SIG-M5 treated with dmso at 0.1 percent for 504 hours (cell line): ENCODE results near the gene HNRNPC.
"Not testable (repeated sequence)": the region's sequence is repeated elsewhere in the genome, so short reads cannot be mapped to it uniquely, and the experiment has no call there.

Source experiments
- DNase-seq: peaks from one replicate; lab custom pipeline; 2025; ENCODE audit not compliant: unreplicated experiment; lab: John Stamatoyannopoulos, UW

HNRNPC gene

DNA sequence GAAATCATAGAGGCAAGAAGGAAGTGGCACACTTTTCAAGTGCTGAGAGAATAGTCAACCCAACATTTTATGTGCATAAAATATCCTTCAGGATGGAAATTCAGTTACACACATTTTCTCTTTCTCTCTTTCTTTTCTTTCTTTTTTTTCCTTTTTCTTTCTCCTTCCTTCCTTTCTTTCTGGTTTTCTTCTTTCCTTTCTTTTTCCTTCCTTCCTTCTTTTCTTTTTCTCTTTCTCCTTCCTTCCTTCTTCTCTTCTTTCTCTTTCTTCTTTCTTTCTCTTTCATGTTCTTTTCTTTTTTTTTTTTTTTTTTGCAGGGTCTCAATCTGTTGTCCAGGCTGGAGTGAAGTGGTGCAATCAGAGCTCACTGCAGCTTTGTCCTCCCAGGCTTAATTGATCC is 74.6 kb downstream of the HNRNPC start:
- no peak for DNase-seq

DNA sequence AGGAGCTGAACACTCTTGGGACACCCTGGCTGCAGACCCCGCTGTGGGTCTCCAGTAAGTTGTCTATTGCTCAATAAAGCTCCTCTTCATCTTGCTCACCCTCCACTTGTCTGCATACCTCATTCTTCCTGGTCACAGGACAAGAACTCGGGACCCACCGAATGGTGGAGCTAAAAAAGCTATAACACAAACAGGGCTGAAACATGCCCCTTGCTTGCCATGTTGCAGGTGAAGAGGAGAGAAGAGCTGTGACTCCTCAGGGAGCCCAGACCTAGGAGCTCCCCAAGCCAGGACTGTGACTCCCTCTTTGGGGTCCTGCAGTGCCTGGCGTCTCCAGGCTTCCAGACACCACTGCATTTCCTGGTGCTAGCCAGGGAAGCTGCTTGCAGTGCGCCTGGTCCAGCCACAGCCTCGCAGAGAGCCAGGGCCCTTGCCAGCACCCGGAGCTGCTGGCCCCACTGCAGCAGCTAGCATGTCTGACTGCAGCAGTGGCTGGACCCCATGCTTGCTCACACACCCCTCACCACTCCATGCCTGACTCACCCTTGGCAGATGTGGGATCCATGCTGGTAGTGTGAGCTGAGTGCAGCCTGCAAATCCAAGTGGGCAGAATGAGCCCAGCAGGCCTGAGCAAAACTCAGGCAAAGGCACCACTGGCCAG is 76.2 kb downstream of the HNRNPC start:
- DNase-seq = no peak

DNA sequence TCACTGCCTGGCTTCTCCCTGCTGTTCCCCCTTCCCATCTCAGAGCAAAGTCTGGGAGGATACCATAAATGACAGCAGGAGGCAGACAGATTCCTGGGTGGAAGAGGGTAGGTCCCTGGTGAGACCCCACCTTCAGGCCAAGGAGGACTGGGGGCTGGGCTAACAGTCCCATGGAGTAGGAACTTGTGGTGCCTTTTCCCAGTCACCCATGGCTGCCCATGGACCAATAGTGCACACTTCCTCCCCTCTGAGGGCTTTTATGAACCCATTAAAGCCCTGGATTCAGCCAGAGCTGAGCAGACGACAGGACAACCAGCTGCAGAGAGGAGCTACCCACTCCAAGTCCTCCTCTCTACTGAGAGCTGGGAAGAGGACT is 76.8 kb downstream of the HNRNPC start:
- DNase-seq = no peak

DNA sequence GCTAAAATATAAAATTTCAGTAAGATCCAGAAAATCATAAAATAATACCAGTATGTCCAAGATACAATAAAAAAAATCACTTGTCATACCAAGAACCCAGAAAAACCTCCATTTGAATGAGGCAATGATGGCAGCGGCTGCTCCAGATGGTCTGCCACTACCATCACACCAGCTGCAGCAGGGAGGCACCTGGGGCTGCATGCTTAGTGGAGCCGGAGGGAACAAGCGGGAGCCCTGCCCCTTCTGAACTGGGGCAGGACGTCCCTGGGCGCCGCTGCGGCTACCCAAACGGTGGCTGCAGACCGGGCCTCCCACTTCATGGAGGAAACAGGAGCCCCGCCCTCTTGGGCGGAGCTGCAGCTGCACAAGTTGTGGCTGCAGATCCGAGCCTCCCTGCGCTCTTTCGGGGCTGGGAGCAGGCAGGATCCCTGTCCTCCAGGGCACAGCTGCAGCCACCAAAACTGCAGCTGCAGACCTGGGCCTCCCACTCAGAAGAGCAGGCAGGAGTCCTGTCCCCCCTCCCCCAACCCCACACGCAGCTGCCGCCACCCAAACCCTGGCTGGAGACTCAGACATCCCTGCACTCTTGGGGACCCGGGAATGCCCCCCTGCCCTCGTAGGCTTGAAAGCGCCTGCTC is 77.3 kb downstream of the HNRNPC start:
- peak; percentile 53 for DNase-seq

DNA sequence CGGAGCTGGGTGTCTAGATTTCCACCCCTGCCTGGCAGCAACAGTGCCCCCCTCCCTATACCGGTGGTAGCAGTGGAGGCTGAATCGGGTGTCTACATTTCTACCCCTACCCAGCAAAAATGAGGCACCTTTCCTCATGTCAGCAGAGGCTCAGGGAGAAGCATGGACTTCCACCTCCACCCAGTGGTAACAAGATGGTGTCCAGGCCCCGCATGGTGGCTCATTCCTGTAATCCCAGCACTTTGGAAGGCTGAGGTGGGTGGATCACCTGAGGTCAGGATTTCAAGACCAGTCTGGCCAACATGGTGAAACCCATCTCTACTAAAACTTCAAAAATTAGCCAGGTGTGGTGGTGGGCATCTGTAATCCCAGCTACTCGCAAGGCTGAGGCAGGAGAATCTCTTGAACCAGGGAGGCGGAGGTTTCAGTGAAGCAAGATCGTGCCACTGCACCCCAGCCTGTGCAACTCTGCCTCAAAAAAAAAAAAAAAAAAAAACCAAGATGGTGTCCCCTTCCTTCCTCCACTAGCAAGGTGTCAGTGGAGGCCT is 77.9 kb downstream of the HNRNPC start:
- DNase-seq = no peak

DNA sequence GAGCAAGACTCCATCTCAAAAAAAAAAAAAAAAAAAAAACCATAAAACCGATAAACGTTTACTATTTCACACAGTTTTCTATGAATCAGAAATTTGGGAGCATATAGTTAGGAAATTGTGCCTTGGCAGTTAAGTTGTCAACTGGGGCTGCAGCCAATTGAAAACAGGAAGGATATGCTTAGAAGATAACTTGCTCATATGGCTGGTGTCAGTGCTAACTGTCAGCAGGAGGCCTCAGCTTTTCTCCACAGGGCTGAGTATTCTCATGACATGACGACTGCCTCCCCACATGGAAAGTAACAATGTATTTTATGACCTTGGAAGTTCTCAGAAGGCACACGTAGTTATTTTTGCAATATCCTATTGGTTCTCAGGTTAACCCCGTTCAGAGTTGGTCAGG is 83.8 kb downstream of the HNRNPC start:
- DNase-seq = no peak

DNA sequence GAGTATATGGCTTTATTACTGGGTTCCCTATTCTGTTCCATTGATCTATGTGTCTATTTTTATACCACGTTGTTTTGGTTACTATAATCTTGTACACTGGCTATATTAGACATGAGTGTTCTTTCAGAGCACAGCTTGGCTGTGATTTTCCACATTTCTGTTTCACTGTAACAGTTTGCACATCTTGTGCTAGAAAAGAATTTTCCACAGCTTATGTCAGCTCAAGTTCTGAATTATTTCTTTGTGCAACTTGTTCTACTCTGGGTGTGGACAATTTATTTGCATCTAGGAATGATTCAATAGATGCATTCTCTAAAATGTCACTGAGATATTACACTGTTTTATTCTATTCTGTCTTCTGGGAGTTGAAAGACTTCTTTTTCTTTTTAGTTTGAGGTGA is 85.0 kb downstream of the HNRNPC start:
- no peak for DNase-seq

DNA sequence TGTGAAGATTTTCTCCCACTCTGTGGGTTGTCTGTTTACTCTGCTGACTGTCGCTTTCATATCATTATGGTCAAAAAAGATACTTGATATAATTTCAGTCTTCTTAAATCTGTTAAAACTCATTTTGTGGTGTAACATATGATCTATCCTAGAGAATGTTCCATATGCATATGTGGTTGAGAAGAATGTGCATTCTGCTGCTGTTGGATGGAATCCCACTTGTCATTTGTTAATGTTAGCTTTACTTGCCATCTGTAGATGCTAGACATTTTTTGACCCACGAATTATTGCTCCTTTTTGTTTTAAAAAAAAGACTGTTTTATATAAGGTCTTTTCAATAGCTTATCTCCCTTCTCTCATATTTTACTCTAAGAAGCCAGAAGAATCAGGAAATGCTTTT is 87.1 kb downstream of the HNRNPC start:
- no peak for DNase-seq

DNA sequence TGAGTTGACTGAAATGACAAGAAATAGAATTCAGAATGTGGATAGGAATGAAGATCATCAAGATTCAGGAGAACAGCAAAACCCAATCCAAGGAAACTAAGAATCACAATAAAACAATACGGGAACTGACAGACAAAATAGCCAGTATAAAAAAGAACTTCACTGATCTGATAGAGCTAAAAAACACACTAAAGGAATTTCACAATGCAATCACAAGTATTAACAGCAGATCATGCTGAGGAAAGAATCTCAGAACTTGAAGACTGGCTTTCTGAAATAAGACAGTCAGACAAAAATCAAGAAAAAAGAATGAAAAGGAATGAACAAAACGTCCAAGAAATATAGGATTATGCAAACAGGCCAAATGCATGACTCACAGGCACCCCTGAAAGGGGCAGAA is 98.1 kb downstream of the HNRNPC start:
- no peak for DNase-seq

DNA sequence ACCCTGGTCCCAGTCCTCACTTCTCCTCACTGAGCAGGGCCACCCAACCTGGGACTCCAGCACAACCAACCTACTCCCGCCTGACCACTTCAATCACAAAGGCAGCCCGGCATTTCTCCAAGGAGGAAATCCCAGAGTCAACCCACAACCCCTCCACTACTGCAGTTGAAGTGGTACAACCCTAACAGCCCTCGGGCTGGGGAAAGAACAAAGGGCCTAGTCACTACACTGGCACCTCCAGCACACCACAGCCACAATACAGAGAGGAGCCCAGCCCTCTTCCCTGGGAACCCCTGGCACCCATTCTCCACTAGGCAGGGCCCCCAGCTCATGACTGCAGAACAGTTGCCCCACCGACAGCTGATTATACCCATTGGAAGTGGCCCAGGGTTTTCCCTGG is 99.7 kb downstream of the HNRNPC start:
- no peak for DNase-seq

DNA sequence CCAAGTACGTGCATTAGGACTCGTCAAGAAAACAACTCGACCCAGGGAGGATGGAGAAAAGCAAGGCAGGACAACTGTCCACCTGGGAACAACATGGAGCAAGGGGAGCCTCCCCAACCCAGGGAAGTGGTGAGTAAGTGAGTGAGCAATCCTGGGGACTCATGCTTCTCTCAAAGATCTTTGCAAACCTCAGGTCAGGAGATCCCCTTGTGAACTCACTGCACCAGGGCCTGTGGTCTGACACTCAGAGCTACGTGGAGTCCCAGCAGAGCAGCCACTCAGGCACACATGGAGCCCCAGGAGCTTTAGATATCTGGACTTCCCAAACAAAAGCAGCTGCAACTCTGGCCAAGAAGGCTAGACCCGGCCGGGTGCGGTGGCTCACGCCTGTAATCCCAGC is 101.2 kb downstream of the HNRNPC start:
- DNase-seq = no peak

DNA sequence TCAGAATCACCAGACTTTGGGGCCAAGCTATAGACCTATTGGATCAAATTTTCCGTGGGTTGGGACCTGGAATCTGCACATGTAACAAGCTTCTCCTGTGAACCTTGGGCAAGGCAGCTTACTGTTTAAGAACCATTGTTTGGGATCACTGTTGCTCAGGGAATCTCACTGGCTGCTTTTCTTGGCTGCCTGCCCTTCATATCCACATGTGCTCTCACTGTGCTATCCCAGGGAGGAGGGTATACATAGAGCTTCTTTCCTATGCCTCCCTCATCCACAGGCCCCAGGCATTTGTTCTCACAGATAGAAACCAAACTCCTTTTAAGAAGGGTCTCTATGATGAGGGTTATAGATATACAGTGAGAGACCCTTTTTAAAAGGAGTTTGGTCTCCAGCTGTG is 103.6 kb downstream of the HNRNPC start:
- not testable (repeated sequence) for DNase-seq

DNA sequence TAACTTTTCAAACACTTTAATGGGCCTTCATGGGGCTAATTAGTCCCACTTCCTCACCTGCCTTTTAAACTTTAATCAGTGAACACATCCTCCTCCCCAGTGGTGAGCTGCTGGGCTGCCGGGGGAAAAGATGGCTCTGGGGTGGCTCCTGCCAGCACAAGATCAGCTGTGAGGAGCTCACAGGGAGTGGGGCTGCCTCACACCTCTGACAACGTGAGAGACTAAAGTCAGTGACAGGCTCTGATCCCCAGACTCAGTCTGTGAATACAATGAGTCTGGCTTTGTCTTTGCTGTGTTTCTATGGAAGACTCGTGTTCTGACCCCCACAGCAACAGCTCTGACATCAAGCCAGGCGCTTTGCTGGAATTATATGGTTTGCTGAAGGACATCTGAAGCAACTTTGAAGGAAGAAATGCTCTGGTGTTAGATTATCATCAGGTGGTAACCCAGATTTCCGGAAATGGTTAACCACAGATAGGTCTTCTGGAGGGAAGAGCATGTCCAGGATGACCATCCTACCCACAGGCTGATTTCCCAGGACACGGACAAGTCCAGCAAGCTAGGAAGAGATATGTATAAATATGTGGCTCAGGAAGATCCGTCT is 104.1 kb downstream of the HNRNPC start:
- DNase-seq = not testable (repeated sequence)

DNA sequence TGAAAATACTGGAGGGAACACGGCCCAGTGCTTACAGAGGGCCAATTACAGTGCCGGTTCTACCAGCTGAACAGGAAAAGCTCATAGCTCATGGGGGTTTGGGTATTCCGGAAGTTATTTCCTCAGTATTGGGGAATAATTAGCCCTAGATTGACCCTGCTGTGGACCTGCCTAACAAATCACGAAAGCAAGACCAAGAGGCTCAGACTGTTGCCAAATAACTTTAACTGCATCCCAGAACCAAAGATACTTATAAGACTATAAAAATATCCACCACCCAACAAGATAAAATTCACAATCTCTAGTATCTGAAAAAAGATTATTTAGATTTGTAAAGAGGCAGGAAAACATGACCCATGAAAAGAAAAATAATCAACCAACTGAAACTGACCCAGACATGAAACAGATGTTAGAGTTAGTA is 105.4 kb downstream of the HNRNPC start:
- DNase-seq = no peak

DNA sequence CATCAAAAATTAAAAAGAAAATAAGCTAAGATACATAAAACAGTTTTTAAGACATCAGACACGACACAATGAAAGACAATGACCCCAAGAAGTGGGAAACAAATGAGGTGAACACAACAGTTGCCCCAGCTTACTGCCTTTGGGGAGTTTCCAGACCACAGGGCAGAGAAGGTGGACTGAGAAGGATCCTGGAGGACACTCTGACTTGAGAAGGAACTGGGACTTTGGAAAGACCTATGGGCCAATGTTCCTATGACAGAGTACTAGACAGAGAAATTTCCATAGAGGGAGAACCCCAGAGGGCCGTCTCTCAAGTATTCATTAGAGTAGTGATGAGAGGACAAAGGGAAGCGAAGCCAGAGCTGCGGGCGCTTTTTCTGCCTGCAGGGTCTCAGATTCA is 107.2 kb downstream of the HNRNPC start:
- no peak for DNase-seq

DNA sequence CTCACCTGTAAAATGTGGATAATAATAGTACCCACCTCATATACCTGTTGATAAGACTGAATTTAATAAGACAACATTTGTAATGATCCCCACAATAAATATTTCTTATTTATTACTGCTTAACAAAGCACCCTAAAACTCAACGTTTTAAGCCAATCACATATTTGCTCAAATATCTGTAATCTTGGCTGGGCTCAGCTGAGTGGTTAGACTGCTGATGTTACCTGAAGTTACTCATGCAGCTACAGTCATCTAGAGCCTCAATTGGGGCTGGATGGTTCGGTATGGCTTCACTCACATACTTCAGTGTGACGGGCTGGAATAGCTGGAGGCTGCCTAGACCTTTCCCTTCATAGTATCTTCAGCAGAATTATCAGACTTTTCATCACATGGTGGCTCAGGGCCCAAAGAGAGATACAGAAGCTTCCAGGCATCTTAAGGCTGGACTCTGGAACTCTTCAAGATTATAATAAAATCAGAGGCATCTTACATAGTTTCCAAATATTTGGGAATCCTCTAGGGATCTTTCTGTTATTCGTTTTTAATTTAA is 109.1 kb downstream of the HNRNPC start:
- no peak for DNase-seq
